HG02840 (cell line): Measurements from ENCODE around the gene RAD51B.
"Not testable (repeated sequence)": the region's sequence is repeated elsewhere in the genome, so short reads cannot be mapped to it uniquely, and the experiment has no call there.

Source experiments
- ATAC-seq: cut with Tn5 transposase; IDR thresholded peaks from one replicate; pipeline ENCODE4 v1.9.1; 2021; ENCODE audit warnings: mild to moderate bottlenecking, moderate library complexity, moderate number of reproducible peaks; ENCODE audit not compliant: unreplicated experiment, low FRiP score

Gene RAD51B

DNA sequence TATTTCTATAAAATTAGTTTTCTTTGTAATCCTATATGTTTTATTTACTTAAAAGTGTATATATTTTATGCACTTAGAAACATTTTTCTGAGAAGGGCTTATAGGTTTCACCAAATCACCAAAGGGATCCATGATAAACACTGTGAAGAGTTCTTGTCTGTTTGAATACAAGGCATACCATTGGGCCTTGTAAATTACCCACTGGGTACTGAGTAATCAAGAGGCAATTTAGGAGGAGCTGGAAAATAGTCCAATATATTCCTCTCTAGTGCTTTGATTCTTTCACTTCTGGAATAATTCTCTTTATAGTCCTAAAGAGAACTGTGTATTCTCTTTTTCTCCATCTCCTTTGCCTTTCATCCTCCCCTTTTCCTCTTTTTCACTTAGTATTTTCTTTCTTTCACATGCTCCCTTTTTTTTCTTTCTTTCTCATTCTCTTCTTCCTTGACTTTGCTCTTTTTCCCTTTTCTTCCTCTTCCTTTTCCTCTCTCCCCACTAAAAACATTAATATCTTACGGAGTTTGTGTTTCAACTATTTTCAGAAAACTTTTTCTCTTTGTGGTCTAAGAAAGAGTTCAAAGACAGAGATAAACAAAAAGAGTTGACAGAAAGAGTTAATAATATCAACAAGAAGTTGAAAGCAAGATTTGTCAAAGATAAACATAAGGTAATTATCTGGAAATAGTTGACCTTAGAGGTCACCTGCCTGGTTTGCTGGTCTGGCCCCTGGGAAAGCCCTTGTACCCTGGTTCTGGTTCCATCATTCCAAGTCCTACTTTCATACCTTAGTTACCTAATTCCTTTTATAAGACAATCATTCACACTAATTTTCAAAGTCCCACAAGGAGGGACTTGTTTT is 435.3 kb downstream of the RAD51B start:
- no peak for ATAC-seq

DNA sequence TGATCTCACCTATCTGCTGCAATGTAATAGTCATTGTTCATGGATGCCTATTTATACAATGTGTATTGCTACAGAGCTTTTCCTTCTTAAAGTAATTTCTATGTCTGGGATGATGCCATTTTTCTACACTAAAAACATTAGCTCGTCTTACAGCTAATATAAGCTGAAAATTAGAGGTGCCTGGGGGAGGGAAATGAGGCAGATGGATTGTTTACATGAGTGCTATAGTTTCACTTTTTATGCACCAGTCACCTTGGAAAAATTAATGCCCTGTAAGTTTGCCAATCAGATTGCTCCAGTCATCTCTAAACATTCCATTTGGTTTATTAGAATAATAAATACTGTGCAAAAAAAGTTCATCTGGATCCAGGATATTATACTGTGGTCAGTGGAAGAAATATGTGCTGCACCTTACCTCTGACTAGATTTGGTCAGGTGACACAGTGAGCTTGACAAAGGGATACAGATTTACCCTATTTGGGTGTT is 436.2 kb downstream of the RAD51B start:
- no peak for ATAC-seq

DNA sequence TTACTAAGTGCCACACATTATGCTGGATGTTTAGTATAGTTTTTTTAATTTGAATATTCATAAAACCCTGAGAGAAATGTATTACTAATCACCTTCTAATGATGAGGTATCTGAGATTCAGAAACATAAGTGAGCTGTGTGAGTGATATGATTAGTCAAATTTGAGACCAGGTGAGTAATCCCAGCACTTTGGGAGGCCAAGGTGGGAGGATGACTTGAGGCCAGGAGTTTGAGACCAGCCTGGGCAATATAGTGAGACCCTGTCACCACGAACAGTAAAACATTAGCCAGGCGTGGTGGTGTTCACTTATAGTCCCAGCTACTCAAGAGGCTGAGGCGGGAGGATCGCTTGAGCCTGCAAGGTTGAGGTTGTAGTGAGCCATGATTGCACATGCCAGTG is 438.4 kb downstream of the RAD51B start:
- ATAC-seq, result no peak

DNA sequence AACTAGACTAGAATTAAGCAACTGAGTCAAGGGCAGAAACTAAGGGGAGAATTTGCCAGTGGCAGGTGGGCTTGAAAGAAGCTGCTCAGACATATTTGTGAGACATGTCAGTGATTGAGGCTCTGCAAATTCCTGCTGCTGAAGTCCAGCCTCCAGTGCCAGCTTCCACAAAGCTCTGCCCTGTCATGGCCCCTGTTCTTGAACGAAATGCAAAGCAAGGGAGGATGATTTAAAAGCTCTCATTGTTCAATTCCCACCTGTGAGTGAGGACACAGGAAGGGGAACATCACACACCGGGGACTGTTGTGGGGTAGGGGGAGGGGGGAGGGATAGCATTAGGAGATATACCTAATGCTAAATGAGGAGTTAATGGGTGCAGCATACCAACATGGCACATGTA is 439.4 kb downstream of the RAD51B start:
- ATAC-seq, result not testable (repeated sequence)

DNA sequence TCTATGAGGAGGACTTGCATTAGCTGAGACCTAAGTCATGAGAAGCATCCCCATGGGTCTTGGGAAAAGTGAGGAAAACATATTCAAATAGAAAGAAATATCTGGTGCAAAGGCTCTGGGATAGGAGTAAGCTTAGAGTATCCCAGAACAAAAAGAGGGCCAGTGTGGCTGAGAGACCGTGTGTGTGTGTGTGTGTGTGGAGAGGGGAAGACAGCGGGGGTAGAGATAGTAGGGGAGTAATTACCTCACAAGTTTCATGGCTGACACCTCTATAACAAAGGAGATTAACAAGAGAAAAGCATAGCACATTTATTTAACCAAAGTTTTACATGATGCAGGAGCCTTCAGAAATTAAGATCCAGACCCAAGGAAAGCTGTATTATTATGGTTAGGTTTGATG is 440.5 kb downstream of the RAD51B start:
- no peak for ATAC-seq

DNA sequence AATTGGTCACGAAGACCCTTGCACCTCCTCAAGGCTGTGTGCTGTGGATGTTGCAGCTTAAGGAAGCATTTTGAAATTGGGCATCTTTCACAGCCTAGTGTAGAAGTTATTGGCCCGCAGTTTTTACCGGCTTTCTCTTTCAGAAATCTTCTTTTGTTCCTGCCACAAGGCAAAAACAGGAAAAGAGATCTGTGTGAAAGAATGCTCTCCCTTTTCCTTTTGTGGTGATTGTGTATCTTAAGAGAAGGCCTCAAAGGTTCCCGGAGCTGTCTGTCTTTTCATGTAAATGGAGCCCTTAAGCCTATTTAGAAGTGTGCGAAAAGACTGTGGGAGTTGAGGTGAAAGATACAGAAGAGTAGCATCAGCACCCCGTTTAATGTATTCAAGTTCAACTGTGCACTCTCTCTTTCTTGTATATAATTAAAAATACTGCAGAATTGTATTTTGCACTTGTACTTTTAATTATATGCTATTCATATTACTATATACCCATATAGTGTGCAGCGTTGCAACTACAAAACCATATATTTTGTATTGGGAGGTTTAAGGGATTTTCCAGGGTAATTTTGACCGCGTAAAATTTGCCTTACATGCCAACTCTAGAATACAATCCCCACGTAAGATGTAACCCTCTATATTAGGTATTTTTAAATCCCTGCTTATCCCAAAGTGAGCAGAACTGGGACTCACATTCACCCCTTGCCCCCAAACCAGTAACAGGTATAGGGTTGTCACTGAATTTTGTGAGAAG is 441.7 kb downstream of the RAD51B start:
- ATAC-seq, result no peak

DNA sequence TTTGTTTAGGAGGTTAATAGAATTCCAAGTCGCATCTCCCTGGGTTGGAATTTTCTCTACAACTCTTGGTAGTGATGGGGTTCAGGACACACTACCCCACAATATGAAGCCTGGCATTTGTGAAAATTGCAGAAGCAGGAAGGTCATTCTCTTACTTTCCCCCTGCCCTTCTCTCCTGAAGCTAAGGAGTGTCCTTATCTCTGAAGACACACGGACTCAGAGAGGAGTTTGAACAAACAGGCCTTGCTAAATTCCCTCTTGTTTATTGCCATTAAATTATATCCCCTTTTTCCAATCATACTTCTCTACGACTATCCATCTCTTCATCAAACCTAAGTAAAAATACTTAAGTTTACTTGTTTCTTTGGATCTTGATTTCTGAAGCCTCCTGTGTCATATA is 443.0 kb downstream of the RAD51B start:
- ATAC-seq, result no peak

DNA sequence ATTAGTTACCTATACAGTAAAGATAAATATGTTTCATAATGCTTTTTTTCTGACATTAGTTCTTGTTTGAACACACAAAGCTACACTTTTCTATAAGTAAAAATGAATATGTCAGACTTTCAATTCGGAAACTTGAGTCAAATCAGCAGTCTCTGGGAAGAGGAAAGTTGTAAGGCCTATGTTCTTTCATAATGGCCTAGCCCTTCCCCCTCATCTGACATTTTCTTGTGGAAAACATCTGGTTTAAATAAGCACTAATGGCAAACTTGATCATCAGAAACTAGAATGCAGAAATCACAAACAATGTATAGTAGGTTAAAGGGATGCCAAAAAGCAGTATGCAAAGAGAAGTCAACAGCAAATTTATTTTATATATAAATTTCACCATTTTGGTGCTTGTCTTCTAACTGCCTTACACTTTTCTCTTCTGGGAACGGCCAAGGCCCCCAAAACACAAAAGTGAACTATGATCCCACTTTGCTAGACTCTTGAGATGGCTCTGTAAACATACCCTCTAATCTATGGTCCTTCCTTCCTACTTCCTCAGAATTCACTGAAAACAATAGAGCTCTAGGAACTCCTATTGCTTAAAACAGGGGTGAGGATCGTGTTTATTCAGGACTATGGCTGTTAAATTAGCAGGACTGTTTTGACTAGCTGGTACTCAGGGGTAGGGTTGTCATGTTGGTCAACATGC is 444.1 kb downstream of the RAD51B start:
- ATAC-seq, result no peak

DNA sequence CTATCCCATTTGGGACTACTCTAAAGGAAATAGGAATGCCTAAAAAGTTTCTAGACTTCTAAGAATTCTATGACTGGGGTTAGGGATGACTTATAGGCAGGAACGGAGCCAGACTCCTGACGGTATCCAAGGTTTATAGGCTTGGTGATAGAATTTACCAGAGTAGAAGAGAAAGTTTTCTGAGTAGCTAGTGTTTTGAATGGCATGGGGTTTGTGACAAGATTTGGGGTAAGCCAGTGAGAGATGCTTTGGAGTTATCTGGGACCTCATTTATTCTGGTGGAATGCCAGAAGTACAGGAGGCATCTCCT is 444.6 kb downstream of the RAD51B start:
- ATAC-seq, result no peak

DNA sequence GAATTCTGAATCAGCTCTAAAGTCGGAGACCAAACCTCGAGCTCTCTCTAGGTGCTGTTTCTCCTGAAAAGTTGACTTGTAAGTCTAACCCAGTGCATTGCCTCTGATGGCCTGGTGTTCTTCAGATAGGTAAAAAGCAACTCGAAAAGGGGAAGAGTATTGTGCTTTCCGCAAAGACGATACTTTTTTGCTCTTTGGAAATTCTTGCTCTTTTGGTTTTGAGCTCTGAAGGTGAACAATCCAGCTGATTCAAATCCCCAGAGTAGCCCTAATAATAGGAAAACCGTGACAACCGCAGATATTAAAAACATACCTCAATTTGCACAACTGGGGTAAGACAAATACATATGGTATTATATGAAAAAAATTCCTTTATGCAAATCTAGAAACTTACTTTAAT is 447.4 kb downstream of the RAD51B start:
- no peak for ATAC-seq

DNA sequence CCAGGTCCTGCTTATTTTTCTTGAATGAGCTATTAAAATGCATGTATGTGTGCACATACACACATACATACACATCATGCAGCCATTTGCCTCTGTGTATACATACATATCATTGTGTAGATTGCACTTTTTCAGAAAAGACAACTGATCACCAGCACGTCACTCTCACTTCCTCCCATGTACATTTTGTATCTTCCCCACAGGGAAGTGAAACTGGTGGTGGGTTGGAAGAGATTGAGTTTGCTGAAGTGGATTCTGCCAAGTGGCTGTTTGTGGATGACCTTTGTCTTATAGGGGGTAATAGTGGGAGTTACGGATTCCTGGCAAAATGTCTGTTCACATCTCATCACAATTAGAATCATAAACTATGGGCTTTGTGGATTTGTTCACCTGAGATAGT is 448.6 kb downstream of the RAD51B start:
- ATAC-seq, result no peak

DNA sequence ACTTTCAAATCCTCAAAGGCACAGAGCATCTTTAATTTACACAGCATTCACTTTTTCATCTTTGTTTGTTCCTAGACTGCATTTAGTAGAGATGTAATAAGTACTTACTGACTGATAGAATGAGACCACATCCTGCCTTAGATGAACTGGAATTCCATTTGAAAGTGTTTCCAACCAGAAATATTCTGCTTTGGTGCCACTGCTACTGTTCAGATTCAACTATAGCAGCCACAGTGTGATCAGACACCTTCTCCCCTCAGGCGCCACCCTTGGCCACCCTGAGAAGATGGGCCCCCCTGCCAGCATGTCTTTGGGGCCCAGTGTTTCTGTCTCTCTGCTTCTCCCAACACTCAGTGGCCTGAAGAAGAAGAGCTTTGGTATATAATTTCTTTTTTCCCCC is 449.1 kb downstream of the RAD51B start:
- ATAC-seq, result no peak

DNA sequence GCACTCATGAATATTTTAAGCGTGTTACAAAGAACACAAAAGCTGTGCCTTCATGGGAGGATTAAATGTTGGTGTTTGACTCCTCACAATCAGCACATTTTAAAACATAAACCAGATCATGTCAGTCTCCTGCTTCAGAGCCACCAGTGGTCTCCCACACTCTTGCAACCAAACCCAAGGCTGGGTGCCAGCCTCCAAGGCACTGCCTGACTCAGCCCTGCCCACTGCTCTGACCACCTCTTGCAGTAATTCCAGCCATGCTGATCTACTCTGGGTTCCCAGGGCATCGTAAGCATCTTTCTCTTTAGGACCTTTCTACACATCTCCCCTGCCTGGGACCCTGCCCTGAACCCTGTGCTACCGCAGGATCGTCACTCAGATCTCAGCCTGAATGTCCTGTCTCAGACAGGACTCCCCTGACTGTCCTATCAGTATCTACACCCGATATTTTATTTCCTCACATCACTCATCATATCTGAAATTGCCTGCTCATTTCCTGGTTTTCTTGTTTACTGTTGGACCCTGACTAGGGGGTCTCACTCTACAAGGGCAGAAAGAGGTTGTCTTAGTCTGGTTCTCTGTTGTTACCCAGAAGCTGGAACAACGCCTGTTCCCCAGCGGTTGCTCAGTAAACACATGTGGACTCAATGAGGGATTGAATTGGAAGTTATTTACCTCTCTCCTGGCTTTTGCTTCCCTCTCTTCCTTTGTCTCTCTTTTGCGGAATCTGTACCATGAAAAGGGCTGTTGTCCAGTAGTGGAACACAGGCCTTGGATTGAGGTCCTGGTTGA is 449.8 kb downstream of the RAD51B start:
- ATAC-seq, result no peak

DNA sequence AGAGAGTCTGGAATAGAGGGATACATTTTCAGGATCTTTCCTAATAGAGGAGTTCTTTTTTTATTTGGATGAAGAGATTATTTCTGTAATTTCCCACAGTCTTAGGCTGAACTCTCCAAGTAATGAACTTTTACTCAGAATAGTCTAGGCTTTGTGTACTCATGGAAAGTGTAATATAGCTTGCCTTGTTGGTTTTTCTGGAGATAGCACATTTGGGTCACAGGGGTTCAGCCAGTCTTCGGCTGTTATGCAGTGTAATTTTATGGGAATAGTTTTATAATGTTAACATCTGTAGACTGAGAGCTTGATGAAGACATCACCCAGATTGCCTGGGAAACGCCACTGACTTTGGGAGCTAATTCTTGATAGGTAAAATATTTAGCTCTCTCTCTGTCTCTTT is 450.8 kb downstream of the RAD51B start:
- no peak for ATAC-seq

DNA sequence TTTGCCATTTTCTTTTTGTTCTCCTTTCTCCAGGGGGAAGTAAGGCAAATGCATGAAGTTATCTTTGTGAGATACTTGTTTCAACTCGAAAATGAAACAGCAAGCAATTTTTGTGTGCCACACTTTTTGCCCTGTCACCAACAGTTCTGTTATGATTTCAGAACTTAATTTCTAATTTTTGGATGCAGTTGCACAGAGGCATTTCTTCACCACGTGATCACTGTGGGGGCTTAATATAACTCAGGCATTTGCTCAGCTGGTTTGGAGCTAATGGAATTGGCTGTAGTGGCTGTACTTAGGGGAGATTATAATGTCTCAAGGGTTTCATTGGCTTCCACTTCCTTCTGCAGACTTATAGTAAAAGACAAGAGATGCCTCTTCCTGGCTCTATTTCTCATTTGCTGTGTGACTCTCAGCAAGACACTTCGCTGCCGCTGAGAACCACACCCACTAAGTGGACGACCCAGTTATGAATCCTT is 452.4 kb downstream of the RAD51B start:
- ATAC-seq, result no peak

DNA sequence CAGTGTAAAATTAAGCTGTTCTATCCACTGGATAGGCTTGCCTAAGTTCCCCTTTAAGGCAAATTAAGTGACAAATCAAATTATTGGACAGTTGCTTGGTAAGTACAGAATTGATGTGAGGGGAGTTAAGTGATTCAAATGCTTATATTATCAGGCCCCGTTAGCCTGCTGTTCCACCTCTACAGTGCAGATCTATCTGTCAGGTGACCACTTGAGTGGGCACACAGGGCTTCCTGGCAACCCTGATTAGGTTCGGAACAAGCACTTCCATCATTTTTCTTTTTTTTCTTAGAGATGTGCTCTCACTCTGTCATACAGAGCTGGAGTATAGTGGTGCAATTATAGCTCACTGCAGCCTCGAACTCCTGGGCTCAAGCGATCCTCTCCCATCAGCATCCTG is 453.8 kb downstream of the RAD51B start:
- no peak for ATAC-seq

DNA sequence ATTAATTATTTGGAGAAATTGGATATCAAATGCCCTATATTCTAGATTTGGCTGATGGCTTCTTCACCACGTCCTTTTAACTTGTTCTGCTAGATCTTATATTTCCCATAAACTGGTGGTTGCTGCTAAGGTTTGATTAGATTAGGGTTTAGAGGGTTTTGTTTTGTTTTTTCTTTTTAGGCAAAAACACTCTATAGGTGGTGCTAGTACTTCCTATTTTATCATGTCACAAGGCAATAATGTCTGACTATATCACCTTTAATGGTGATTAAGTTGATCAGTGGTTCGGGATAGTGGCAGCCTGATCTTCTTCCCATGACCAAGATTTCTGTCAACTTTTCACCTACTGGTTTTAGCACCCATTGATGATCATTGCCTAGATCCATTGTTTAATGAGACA is 455.1 kb downstream of the RAD51B start:
- no peak for ATAC-seq

DNA sequence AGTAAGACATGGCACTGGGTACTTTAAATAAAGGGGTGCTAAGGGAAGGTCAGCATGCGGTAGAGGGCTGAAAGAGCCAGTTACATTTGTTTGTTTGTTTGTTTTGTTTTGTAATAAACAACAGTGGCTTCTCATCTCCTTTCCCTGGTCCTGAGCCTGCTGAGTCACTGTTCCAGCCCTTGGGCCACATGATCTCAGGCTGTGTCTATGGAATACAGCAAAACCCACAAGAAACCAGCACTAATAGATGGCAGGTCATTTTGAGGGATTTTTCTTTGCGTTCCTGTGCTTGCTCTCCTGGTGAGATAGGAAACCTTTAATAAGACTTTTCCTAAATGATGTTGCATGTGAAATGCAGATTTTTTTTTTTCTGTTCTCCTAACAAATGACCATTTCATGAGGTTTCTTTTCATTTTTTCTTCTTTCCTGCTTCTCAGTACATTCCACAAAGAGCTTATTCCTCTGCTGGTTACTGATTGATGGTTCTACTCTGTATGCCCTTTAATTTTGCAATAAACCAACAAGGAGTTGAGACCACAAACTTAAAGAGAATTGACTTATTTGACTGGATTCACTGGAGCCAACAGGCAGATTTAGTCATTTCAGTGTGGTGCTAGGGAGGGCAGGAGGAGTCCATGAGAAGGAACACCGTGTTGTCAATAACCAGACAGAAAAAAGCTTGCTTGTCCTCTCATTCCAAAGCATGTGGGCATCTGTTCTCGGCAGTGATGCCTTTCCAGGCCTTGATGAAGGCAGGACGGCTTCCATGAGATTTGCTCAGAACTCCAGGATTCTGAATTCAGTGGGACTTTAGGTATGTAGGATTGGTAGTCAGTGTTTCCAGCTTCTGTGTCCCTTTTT is 459.2 kb downstream of the RAD51B start:
- no peak for ATAC-seq

DNA sequence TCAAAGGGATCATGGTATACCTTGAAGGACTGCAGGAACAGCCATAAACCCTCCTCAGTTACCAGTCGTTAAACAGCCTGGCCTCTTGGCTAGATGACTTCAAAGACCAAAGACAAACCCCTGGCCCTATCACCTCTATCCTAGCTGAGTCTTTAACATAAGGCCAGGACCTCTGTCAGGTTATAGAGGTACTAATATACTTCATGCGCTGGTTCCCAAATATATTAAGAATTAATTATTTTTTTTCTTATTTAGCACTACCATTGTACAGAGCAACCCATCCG is 459.8 kb downstream of the RAD51B start:
- no peak for ATAC-seq

DNA sequence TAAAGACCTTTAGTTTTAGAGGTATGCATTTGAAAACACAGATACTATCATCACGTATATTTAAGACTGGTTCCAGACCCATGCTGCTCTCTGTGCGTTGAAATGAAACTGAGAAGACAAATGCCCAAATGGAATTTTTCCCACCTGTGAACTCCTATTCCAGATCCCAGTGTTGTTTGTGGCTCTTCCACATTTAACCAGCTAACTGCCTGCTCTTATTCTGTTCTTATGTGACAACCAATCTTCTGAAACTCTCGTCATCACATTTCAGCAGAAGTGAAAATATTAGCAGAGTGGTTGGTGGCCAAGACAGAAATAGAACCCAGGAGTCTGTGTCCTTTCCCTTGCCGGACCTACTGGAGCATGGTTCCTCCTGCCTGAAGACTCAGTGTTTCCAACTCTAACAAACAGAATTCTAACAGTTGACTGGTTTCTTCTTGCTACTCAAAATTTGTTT is 460.2 kb downstream of the RAD51B start:
- no peak for ATAC-seq
